PC-9 (cell line): ENCODE results near the gene ARIH1. TPM values are rescaled to one million over a fixed set of nuclear protein-coding genes. Genes with fewer than 3 reads are reported as not detected.

Source experiments
- BruUV-seq: library from RNA; stranded (reverse); fragments of 400-500 nt; replicated peaks from 2 replicates; lab custom pipeline; 2021; lab: Mats Ljungman, UMichigan
- CTCF ChIA-PET: fragments of 300-600 bp; sonication (Branson Sonifier 250); formaldehyde crosslinking; loops from one replicate; lab custom pipeline; 2022; ENCODE audit warnings: antibody characterized with exemption; lab: Charles Lee
- POLR2A ChIA-PET: fragments of 300-600 bp; sonication (Branson Sonifier 250); formaldehyde crosslinking; loops from one replicate; lab custom pipeline; 2022; ENCODE audit warnings: antibody characterized with exemption; ENCODE audit not compliant: unreplicated experiment; lab: Charles Lee
- DNase-seq, 2 experiments: peaks; one replicate each; pipeline versions ENCODE4 v3.0.0 to v3.0.0-alpha.2; 2015 to 2022; ENCODE audit warnings: mixed read lengths in 1 of 2
- H2AFZ ChIP-seq: fragments of 200-600 bp; sonication (generic); 2 replicates; pipeline ENCODE4 v1.8.1; 2017; ENCODE audit warnings: antibody characterized with exemption
- H3F3A ChIP-seq: fragments of 200-600 bp; sonication (generic); 2 replicates; pipeline ENCODE4 v1.8.1; 2017; ENCODE audit warnings: antibody characterized with exemption, mild to moderate bottlenecking, low read depth; ENCODE audit not compliant: insufficient read depth
- H3K27ac ChIP-seq: fragments of 200-600 bp; sonication (generic); 2 replicates; pipeline ENCODE4 v1.6.1; 2016; ENCODE audit warnings: mixed run types
- H3K27me3 ChIP-seq: fragments of 200-600 bp; sonication (generic); 2 replicates; pipeline ENCODE4 v1.6.1; 2016; ENCODE audit warnings: low read depth, mixed run types; ENCODE audit not compliant: insufficient read depth
- H3K36me3 ChIP-seq: fragments of 200-600 bp; sonication (generic); 2 replicates; pipeline ENCODE4 v1.6.1; 2016; ENCODE audit warnings: low read depth, mixed run types
- H3K4me1 ChIP-seq: fragments of 200-600 bp; sonication (generic); replicated peaks from 2 replicates; pipeline ENCODE4 v1.6.1; 2016; ENCODE audit warnings: mixed run types; ENCODE audit not compliant: insufficient read depth
- H3K4me2 ChIP-seq: fragments of 200-600 bp; sonication (generic); 2 replicates; pipeline ENCODE4 v1.6.1; 2017; ENCODE audit warnings: mixed run types
- H3K4me3 ChIP-seq: fragments of 200-600 bp; sonication (generic); 2 replicates; pipeline ENCODE4 v1.6.1; 2016; ENCODE audit warnings: mixed run types
- H3K79me2 ChIP-seq: fragments of 200-600 bp; sonication (generic); 2 replicates; pipeline ENCODE4 v1.6.1; 2017; ENCODE audit warnings: low read depth, mixed run types
- H3K9me2 ChIP-seq: fragments of 200-600 bp; sonication (generic); 2 replicates; pipeline ENCODE4 v1.8.1; 2017; ENCODE audit warnings: mild to moderate bottlenecking; ENCODE audit not compliant: insufficient read depth
- H3K9me3 ChIP-seq: fragments of 200-600 bp; sonication (generic); 2 replicates; pipeline ENCODE4 v1.8.1; 2016; ENCODE audit warnings: low read depth; ENCODE audit not compliant: insufficient read depth
- H4K20me1 ChIP-seq: fragments of 200-600 bp; sonication (generic); 2 replicates; pipeline ENCODE4 v1.8.1; 2017; ENCODE audit not compliant: insufficient read depth
- EZH2 ChIP-seq: fragments of 200-600 bp; sonication (generic); IDR thresholded peaks from 2 replicates; pipeline ENCODE4 v1.8.0; 2017; ENCODE audit warnings: antibody characterized with exemption, low read depth
- intact Hi-C: fragments of 100-400 bp; cut with micrococcal nuclease; formaldehyde crosslinking; loops from one replicate; pipeline ENCODE4 v1.10.0; 2022; ENCODE audit not compliant: unreplicated experiment
- total RNA-seq: library from RNA; stranded (reverse); gene quantifications from 2 replicates; pipeline ENCODE4 v1.2.3, GENCODE V29; 2021
- TF ChIP-seq, protein P1 (sequence below): fragments of 200-600 bp; sonication (generic); conservative IDR thresholded peaks from 2 replicates; pipeline ENCODE4 v1.6.1; 2017; ENCODE audit warnings: mixed run types, antibody characterized with exemption, mild to moderate bottlenecking, moderate library complexity

The ARIH1 gene
- total RNA-seq, 1 experiment from 2014 or later = 144 TPM

GRCh38 chr15:72532991-72533601, 59.0 kb downstream of the ARIH1 start:
- TF ChIP-seq, protein P1, sequence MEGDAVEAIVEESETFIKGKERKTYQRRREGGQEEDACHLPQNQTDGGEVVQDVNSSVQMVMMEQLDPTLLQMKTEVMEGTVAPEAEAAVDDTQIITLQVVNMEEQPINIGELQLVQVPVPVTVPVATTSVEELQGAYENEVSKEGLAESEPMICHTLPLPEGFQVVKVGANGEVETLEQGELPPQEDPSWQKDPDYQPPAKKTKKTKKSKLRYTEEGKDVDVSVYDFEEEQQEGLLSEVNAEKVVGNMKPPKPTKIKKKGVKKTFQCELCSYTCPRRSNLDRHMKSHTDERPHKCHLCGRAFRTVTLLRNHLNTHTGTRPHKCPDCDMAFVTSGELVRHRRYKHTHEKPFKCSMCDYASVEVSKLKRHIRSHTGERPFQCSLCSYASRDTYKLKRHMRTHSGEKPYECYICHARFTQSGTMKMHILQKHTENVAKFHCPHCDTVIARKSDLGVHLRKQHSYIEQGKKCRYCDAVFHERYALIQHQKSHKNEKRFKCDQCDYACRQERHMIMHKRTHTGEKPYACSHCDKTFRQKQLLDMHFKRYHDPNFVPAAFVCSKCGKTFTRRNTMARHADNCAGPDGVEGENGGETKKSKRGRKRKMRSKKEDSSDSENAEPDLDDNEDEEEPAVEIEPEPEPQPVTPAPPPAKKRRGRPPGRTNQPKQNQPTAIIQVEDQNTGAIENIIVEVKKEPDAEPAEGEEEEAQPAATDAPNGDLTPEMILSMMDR = peak; percentile 45; the same call in 1 of the 2 replicates
- no peak for TF ChIP-seq EZH2
- Histone ChIP-seq H3F3A (peaks cover 10% of the 10 kb centered on the region; the same call in 1 of the 2 replicates), H3K9me3 (no peaks in the 10 kb centered on the region), H3K27me3 (no peaks in the 10 kb centered on the region), H3K4me1 (no peaks in the 10 kb centered on the region), H3K9me2 (no peaks in the 10 kb centered on the region), H3K36me3 (no peaks in the 10 kb centered on the region), H4K20me1 (peaks cover 40% of the 10 kb centered on the region), H3K4me3 (no peak overlapping the region), H2AFZ (no peak overlapping the region), H3K27ac (0 out of 2 replicates have a peak overlapping the region, but pooled peaks have one; percentile 1), H3K4me2 (no peak overlapping the region), H3K79me2 (peaks cover 66% of the 10 kb centered on the region)
- ChIA-PET POLR2A (interaction anchor here (0.6 to 0.7 kb wide), 3 partner anchors 28 to 706 kb away, joined by 4 to 13 read pairs (median 4); no protein-coding TSS in a partner anchor), CTCF (interaction anchor here (0.8 kb wide), 1 partner anchor 11 kb away, joined by 4 read pairs; no protein-coding TSS in a partner anchor)
- DNase-seq = no peak
- BruUV-seq = no TSS peak
- intact Hi-C loops = no loop called here

- H3K27ac ChIP-seq = no peak overlapping the region
- no TSS peak for BruUV-seq
- H3K9me2 ChIP-seq = no peaks in the 10 kb centered on the region
- H3K9me3 ChIP-seq = 0 out of 2 replicates have a peak, but pooled peaks cover 2% of the 10 kb centered on the region
- no peaks in the 10 kb centered on the region; the same call in 1 of the 2 replicates for H3K36me3 ChIP-seq
- no peak overlapping the region for H3K4me2 ChIP-seq
- H3K4me1 ChIP-seq = no peaks in the 10 kb centered on the region
- no peaks in the 10 kb centered on the region for H3K27me3 ChIP-seq
- DNase-seq = no peak
- peaks cover 74% of the 10 kb centered on the region for H3K79me2 ChIP-seq
- TF ChIP-seq, protein P1 = no peak
- no peak for TF ChIP-seq EZH2
- CTCF ChIA-PET = no interaction called here
- H3K4me3 ChIP-seq = no peak overlapping the region
- POLR2A ChIA-PET = no interaction called here
- intact Hi-C loops = no loop called here
- peaks cover 10% of the 10 kb centered on the region; the same call in 1 of the 2 replicates for H3F3A ChIP-seq
- H4K20me1 ChIP-seq = peaks cover 43% of the 10 kb centered on the region
- no peak overlapping the region for H2AFZ ChIP-seq
Measured at GRCh38 chr15:72534523-72534922, 60.4 kb downstream of the ARIH1 start.

GRCh38 chr15:72535911-72536310, 61.8 kb downstream of the ARIH1 start:
- Histone ChIP-seq H3K4me3 (no peak overlapping the region), H2AFZ (no peak overlapping the region), H3K79me2 (peaks cover 70% of the 10 kb centered on the region), H3K4me2 (no peak overlapping the region), H3F3A (peaks cover 10% of the 10 kb centered on the region; the same call in 1 of the 2 replicates), H3K4me1 (no peaks in the 10 kb centered on the region), H3K27ac (no peak overlapping the region), H3K36me3 (no peaks in the 10 kb centered on the region; the same call in 1 of the 2 replicates), H4K20me1 (peaks cover 40% of the 10 kb centered on the region), H3K9me2 (no peaks in the 10 kb centered on the region), H3K9me3 (peaks cover 8% of the 10 kb centered on the region; the same call in 1 of the 2 replicates), H3K27me3 (no peaks in the 10 kb centered on the region)
- POLR2A ChIA-PET = no interaction called here
- TF ChIP-seq, protein P1 = no peak
- TF ChIP-seq EZH2 = no peak
- CTCF ChIA-PET = no interaction called here
- intact Hi-C loops = no loop called here
- no peak for DNase-seq
- no TSS peak for BruUV-seq
